MG63 (cell line): Measurements from ENCODE around the gene COQ2. TPM values are rescaled to one million over a fixed set of nuclear protein-coding genes. Genes with fewer than 3 reads are reported as not detected.

Source experiments
- DNase-seq: peaks from one replicate; pipeline ENCODE4 v3.0.0-alpha.2; 2020
- H3K27me3 ChIP-seq: fragments of 250-450 bp; sonication (Bioruptor Pico); 2 replicates; pipeline ENCODE4 v1.5.1; 2020; ENCODE audit warnings: mild to moderate bottlenecking, moderate library complexity
- H3K36me3 ChIP-seq: fragments of 250-450 bp; sonication (Bioruptor Pico); 2 replicates; pipeline ENCODE4 v1.5.1; 2020; ENCODE audit warnings: mild to moderate bottlenecking, moderate library complexity
- H3K4me3 ChIP-seq: fragments of 250-450 bp; sonication (Bioruptor Pico); 2 replicates; pipeline ENCODE4 v1.5.1; 2020; ENCODE audit warnings: mild to moderate bottlenecking, moderate library complexity
- H3K9me3 ChIP-seq: fragments of 250-450 bp; sonication (Bioruptor Pico); 2 replicates; pipeline ENCODE4 v1.5.1; 2020; ENCODE audit warnings: mild to moderate bottlenecking, moderate library complexity
- total RNA-seq: library from RNA; depleted of rRNA; stranded (reverse); fragments of >200 nt; shearing (Covaris generic); gene quantifications from 2 replicates; pipeline ENCODE4 v1.2.3, GENCODE V29; 2014; ENCODE audit warnings: low replicate concordance

The COQ2 gene
- total RNA-seq, 1 experiment from 2014 or later: 21.8 TPM

- Histone ChIP-seq H3K9me3 (no peaks in the 10 kb centered on the region), H3K4me3 (no peak overlapping the region), H3K27me3 (no peaks in the 10 kb centered on the region), H3K36me3 (peaks cover 2% of the 10 kb centered on the region; the same call in 1 of the 2 replicates)
- no peak for DNase-seq
Observed at GRCh38 chr4:83263106-83263505, 21.5 kb downstream of the COQ2 start.

GRCh38 chr4:83262682-83263081 lies 21.9 kb downstream of the COQ2 start:
- DNase-seq: no peak
- H3K4me3 ChIP-seq: no peak overlapping the region
- no peaks in the 10 kb centered on the region for H3K27me3 ChIP-seq
- peaks cover 2% of the 10 kb centered on the region; the same call in 1 of the 2 replicates for H3K36me3 ChIP-seq
- H3K9me3 ChIP-seq: no peaks in the 10 kb centered on the region

- Histone ChIP-seq H3K36me3 (peaks cover 2% of the 10 kb centered on the region; the same call in 1 of the 2 replicates), H3K27me3 (no peaks in the 10 kb centered on the region), H3K9me3 (no peaks in the 10 kb centered on the region), H3K4me3 (no peak overlapping the region)
- DNase-seq: no peak
Observed at GRCh38 chr4:83261307-83261706, 23.3 kb downstream of the COQ2 start.

- H3K9me3 ChIP-seq: no peaks in the 10 kb centered on the region
- no peak for DNase-seq
- H3K4me3 ChIP-seq: no peak overlapping the region
- no peaks in the 10 kb centered on the region for H3K27me3 ChIP-seq
- H3K36me3 ChIP-seq: peaks cover 2% of the 10 kb centered on the region; the same call in 1 of the 2 replicates
Observed at GRCh38 chr4:83259586-83259985, 25.0 kb downstream of the COQ2 start.

GRCh38 chr4:83258461-83258860 lies 26.1 kb downstream of the COQ2 start:
- DNase-seq: no peak

GRCh38 chr4:83257811-83258210 lies 26.8 kb downstream of the COQ2 start:
- Histone ChIP-seq H3K36me3 (peaks cover 2% of the 10 kb centered on the region; the same call in 1 of the 2 replicates), H3K9me3 (no peaks in the 10 kb centered on the region), H3K27me3 (no peaks in the 10 kb centered on the region), H3K4me3 (no peak overlapping the region)
- DNase-seq: no peak

More at GRCh38 chr4:83258461-83258860, 26.1 kb downstream of the COQ2 start:
- Histone ChIP-seq H3K27me3 (no peaks in the 10 kb centered on the region), H3K36me3 (peaks cover 2% of the 10 kb centered on the region; the same call in 1 of the 2 replicates), H3K9me3 (no peaks in the 10 kb centered on the region), H3K4me3 (no peak overlapping the region)

GRCh38 chr4:83255584-83255983 lies 29.0 kb downstream of the COQ2 start:
- H3K36me3 ChIP-seq: no peaks in the 10 kb centered on the region; the same call in 1 of the 2 replicates
- no peaks in the 10 kb centered on the region for H3K9me3 ChIP-seq
- no peaks in the 10 kb centered on the region for H3K27me3 ChIP-seq
- H3K4me3 ChIP-seq: no peak overlapping the region
- no peak for DNase-seq

GRCh38 chr4:83252782-83253405 lies 31.7 kb downstream of the COQ2 start:
- Histone ChIP-seq H3K4me3 (no peak overlapping the region), H3K9me3 (no peaks in the 10 kb centered on the region), H3K27me3 (no peaks in the 10 kb centered on the region), H3K36me3 (no peaks in the 10 kb centered on the region)
- DNase-seq: peak; percentile 55

GRCh38 chr4:83251447-83251830 lies 33.2 kb downstream of the COQ2 start:
- H3K36me3 ChIP-seq: no peaks in the 10 kb centered on the region
- H3K27me3 ChIP-seq: no peaks in the 10 kb centered on the region
- no peak overlapping the region for H3K4me3 ChIP-seq
- no peak for DNase-seq
- no peaks in the 10 kb centered on the region for H3K9me3 ChIP-seq

GRCh38 chr4:83250687-83251446 lies 33.7 kb downstream of the COQ2 start:
- Histone ChIP-seq H3K4me3 (no peak overlapping the region), H3K36me3 (no peaks in the 10 kb centered on the region), H3K9me3 (no peaks in the 10 kb centered on the region), H3K27me3 (no peaks in the 10 kb centered on the region)
- DNase-seq: no peak

GRCh38 chr4:83248486-83248885 lies 36.1 kb downstream of the COQ2 start:
- H3K9me3 ChIP-seq: no peaks in the 10 kb centered on the region
- DNase-seq: peak; percentile 58
- H3K27me3 ChIP-seq: no peaks in the 10 kb centered on the region
- H3K4me3 ChIP-seq: no peak overlapping the region
- no peaks in the 10 kb centered on the region for H3K36me3 ChIP-seq

- no peak overlapping the region for H3K4me3 ChIP-seq
- no peaks in the 10 kb centered on the region for H3K9me3 ChIP-seq
- no peaks in the 10 kb centered on the region for H3K36me3 ChIP-seq
- no peak for DNase-seq
- no peaks in the 10 kb centered on the region for H3K27me3 ChIP-seq
Observed at GRCh38 chr4:83247415-83248357, 36.9 kb downstream of the COQ2 start.

GRCh38 chr4:83241132-83241531 lies 43.5 kb downstream of the COQ2 start:
- Histone ChIP-seq H3K27me3 (no peaks in the 10 kb centered on the region), H3K36me3 (no peaks in the 10 kb centered on the region), H3K4me3 (no peak overlapping the region), H3K9me3 (no peaks in the 10 kb centered on the region)
- no peak for DNase-seq

GRCh38 chr4:83240379-83240875 lies 44.2 kb downstream of the COQ2 start:
- H3K36me3 ChIP-seq: no peaks in the 10 kb centered on the region
- no peaks in the 10 kb centered on the region for H3K27me3 ChIP-seq
- DNase-seq: no peak
- no peak overlapping the region for H3K4me3 ChIP-seq
- H3K9me3 ChIP-seq: no peaks in the 10 kb centered on the region

- no peaks in the 10 kb centered on the region for H3K9me3 ChIP-seq
- no peak overlapping the region for H3K4me3 ChIP-seq
- H3K27me3 ChIP-seq: no peaks in the 10 kb centered on the region
- H3K36me3 ChIP-seq: no peaks in the 10 kb centered on the region
- no peak for DNase-seq
Observed at GRCh38 chr4:83238393-83239248, 46.0 kb downstream of the COQ2 start.

- no peak overlapping the region for H3K4me3 ChIP-seq
- DNase-seq: no peak
- H3K9me3 ChIP-seq: no peaks in the 10 kb centered on the region
- no peaks in the 10 kb centered on the region for H3K27me3 ChIP-seq
- no peaks in the 10 kb centered on the region for H3K36me3 ChIP-seq
Observed at GRCh38 chr4:83237591-83237990, 47.0 kb downstream of the COQ2 start.
